ENCODE measurements around the gene CCND3.

The CCND3 gene

GRCh38 chr6:41917528-41917927, 24.1 kb downstream of the CCND3 start:
- DNase-seq = no peak

- DNase-seq = no peak
These were observed 26.6 kb downstream of the CCND3 start for GRCh38 chr6:41914869-41915530.

- no peak for DNase-seq
These were observed 27.3 kb downstream of the CCND3 start for GRCh38 chr6:41914343-41914742.

GRCh38 chr6:41909727-41910126, 31.9 kb downstream of the CCND3 start:
- DNase-seq = no peak

GRCh38 chr6:41901882-41902519, 39.6 kb downstream of the CCND3 start:
- no peak for DNase-seq

GRCh38 chr6:41900861-41901260, 40.7 kb downstream of the CCND3 start:
- no peak for DNase-seq

GRCh38 chr6:41896281-41896680, 45.3 kb downstream of the CCND3 start:
- no peak for DNase-seq

- peak; percentile 93 for DNase-seq
These were observed 46.0 kb downstream of the CCND3 start, which contains the start of gene USP49 for GRCh38 chr6:41895300-41896233. TSS of gene USP49 (minus strand) at chr6:41895375. CDS start at chr6:41806983, 88,392 bp downstream.

- DNase-seq = no peak
These were observed 47.0 kb downstream of the CCND3 start for GRCh38 chr6:41894366-41895299.

GRCh38 chr6:41892921-41893564, 48.6 kb downstream of the CCND3 start:
- no peak for DNase-seq

GRCh38 chr6:41887331-41887751, 54.3 kb downstream of the CCND3 start:
- no peak for DNase-seq

- no peak for DNase-seq
These were observed 55.7 kb downstream of the CCND3 start for GRCh38 chr6:41885930-41886329.

- DNase-seq = no peak
These were observed 56.7 kb downstream of the CCND3 start for GRCh38 chr6:41884957-41885356.
